OCI-LY3 (cell line): ENCODE data around the gene GON4L.

Experiments
- CTCF ChIP-seq: fragments of 200-600, 300-600 bp; sonication (generic); IDR thresholded peaks from 2 replicates; pipeline ENCODE4 v1.5.1; 2014; ENCODE audit warnings: antibody characterized with exemption, low read length, low read depth
- EZH2phosphoT487 ChIP-seq: fragments of 200-600 bp; shearing (Covaris generic); IDR thresholded peaks from 2 replicates; pipeline ENCODE4 v1.6.1; 2018; ENCODE audit warnings: antibody characterized with exemption, mixed run types, low read depth

- TF ChIP-seq CTCF: no peak
- no peak for TF ChIP-seq EZH2phosphoT487
Observed at GRCh38 chr1:155713075-155713474, 143.9 kb downstream of the GON4L start.
